CD4-positive, alpha-beta T cell treated with Interleukin-6 for 4 hours (primary cell): ENCODE data around the gene L3MBTL4.
"Not testable (repeated sequence)": the region's sequence is repeated elsewhere in the genome, so short reads cannot be mapped to it uniquely, and the experiment has no call there.

Experiments
- DNase-seq: peaks from one replicate; pipeline ENCODE4 v3.0.0-alpha.2; 2020; ENCODE audit warnings: mixed read lengths

Gene L3MBTL4

GRCh38 chr18:6248017-6248416, 166.7 kb downstream of the L3MBTL4 start:
- DNase-seq = no peak

- no peak for DNase-seq
Measured at GRCh38 chr18:6242004-6242403, 172.7 kb downstream of the L3MBTL4 start.

GRCh38 chr18:6239716-6240115, 175.0 kb downstream of the L3MBTL4 start:
- DNase-seq = no peak

- DNase-seq = no peak
Measured at GRCh38 chr18:6236258-6236657, 178.5 kb downstream of the L3MBTL4 start.

GRCh38 chr18:6222271-6222670, 192.4 kb downstream of the L3MBTL4 start:
- no peak for DNase-seq

GRCh38 chr18:6221602-6222014, 193.1 kb downstream of the L3MBTL4 start:
- DNase-seq = no peak

- no peak for DNase-seq
Measured at GRCh38 chr18:6220129-6220528, 194.6 kb downstream of the L3MBTL4 start.

- no peak for DNase-seq
Measured at GRCh38 chr18:6219116-6219717, 195.5 kb downstream of the L3MBTL4 start.

GRCh38 chr18:6215888-6216287, 198.8 kb downstream of the L3MBTL4 start:
- DNase-seq = no peak

GRCh38 chr18:6211174-6211504, 203.6 kb downstream of the L3MBTL4 start:
- no peak for DNase-seq

GRCh38 chr18:6210349-6211173, 204.2 kb downstream of the L3MBTL4 start:
- no peak for DNase-seq

- no peak for DNase-seq
Measured at GRCh38 chr18:6207941-6208340, 206.8 kb downstream of the L3MBTL4 start.

- DNase-seq = no peak
Measured at GRCh38 chr18:6207116-6207515, 207.6 kb downstream of the L3MBTL4 start.

- DNase-seq = no peak
Measured at GRCh38 chr18:6205706-6206105, 209.0 kb downstream of the L3MBTL4 start.

GRCh38 chr18:6204476-6204875, 210.2 kb downstream of the L3MBTL4 start:
- DNase-seq = no peak

GRCh38 chr18:6203791-6204190, 210.9 kb downstream of the L3MBTL4 start:
- no peak for DNase-seq

GRCh38 chr18:6202861-6203260, 211.8 kb downstream of the L3MBTL4 start:
- DNase-seq = no peak

- no peak for DNase-seq
Measured at GRCh38 chr18:6200204-6200774, 214.4 kb downstream of the L3MBTL4 start.

GRCh38 chr18:6199777-6200176, 214.9 kb downstream of the L3MBTL4 start:
- DNase-seq = no peak

GRCh38 chr18:6198585-6198984, 216.1 kb downstream of the L3MBTL4 start:
- no peak for DNase-seq

- DNase-seq = no peak
Measured at GRCh38 chr18:6194640-6195039, 220.1 kb downstream of the L3MBTL4 start.

GRCh38 chr18:6185782-6186181, 228.9 kb downstream of the L3MBTL4 start:
- not testable (repeated sequence) for DNase-seq

- no peak for DNase-seq
Measured at GRCh38 chr18:6174983-6175745, 239.5 kb downstream of the L3MBTL4 start.

GRCh38 chr18:6170604-6171003, 244.1 kb downstream of the L3MBTL4 start:
- DNase-seq = no peak
